Stimulated activated CD4-positive, alpha-beta T cell treated with anti-CD3 and anti-CD28 coated beads, Interleukin-15, amount 100 ng/mL, for 1 hour (primary cell): ENCODE results near the gene MAP2K4.
A peak's percentile ranks its signal among the peaks of the same experiment; 100 is the strongest.
"Not testable (repeated sequence)": the region's sequence is repeated elsewhere in the genome, so short reads cannot be mapped to it uniquely, and the experiment has no call there.

Source experiments
- DNase-seq, 2 donors: peaks; one replicate each; pipeline ENCODE4 v3.0.0-alpha.2; 2020; ENCODE audit warnings: low read depth in 1 of 2, low spot score in 1 of 2

MAP2K4 gene

DNA sequence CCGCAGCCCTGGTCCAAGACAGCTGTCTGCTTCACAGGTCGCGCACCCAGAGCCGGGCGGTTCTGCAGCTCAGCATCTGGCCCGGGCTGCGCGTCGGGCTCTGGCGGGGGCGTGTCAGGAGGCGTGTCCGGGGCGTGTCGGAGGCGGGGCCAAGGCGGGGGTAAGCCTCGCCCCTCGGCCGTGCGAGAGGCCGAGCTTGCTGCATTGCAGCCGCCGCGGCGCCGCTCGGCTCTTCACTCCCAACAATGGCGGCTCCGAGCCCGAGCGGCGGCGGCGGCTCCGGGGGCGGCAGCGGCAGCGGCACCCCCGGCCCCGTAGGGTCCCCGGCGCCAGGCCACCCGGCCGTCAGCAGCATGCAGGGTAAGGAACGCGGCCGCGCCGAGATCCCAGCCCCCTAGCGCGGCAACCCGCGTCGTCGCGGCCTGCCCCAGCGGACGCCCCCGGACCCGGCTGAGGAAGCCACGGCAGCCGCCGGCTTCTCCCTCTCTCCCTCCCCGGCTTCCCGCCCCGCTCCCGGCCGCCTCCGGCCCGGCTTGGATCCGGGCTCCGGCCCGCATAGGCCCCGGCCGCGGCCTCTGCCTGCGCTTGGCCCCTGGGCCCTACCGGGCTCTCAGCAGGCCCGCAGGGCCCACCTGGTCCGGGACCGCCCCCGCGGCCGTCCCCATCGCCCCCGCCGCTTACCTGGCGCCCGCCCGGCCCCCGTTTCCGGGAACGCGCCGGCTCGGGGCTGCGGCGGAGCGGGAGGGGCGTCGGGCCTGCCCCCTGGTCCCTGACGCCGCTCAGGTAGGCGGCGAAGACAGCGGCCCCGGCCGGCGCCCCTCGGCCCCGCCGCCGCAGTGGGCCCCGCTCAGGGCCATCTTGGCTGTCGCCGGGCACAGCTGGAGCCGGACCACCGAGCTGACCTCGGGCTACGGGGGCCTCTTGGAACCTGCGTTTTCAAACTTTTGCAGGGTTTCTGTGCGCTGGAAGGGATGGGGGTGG, at the start of gene MAP2K4:
Gene MAP2K4, plus strand, starts transcription at position 236 of the 981 bp plus-strand sequence. Its CDS starts 10 bp downstream, at position 246.
- peak; percentile 93 to 97 for DNase-seq

- not testable (repeated sequence) for DNase-seq
These were observed 47.9 kb upstream of the MAP2K4 start for GRCh38 chr17:11972741-11973140.

DNA sequence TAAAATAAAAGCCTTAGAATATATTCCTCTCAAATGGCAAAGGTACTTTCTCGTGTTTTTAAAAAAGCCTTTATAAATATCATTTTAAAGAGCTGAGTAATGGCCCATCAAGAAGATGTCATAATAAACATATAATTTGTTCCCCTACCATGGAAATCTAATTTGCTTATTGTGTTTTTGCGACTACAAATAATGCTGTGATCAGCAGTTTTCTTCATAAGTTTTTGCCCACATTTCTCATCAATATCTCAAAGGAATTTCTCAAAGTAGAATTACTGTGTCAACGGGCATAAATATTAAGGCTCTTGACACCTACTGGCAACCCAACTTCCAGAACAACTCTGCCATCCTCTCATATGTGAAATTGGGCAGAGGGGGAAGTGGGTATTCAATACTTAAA, 40.9 kb upstream of the MAP2K4 start:
- DNase-seq: no peak

DNA sequence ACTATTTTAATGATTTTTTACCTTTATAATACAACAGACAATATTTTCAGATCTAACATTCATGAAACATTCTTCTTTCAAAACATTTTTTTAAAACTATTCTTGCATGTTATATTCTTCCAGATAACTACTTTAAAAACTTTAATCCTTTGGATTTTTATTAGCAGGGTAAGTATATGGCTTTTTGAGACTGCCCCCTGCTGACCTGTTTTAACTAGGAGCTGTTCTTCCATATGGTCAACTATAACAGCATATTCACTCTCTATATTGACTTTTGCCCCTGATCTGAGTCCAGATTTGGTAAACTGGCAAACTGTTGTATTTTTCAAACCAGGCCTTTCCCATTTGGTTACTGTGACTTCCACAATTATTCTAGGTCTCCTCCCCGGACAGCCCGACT, 39.9 kb upstream of the MAP2K4 start:
- DNase-seq: no peak

GRCh38 chr17:11981862-11982261, 38.8 kb upstream of the MAP2K4 start:
- no peak for DNase-seq

DNA sequence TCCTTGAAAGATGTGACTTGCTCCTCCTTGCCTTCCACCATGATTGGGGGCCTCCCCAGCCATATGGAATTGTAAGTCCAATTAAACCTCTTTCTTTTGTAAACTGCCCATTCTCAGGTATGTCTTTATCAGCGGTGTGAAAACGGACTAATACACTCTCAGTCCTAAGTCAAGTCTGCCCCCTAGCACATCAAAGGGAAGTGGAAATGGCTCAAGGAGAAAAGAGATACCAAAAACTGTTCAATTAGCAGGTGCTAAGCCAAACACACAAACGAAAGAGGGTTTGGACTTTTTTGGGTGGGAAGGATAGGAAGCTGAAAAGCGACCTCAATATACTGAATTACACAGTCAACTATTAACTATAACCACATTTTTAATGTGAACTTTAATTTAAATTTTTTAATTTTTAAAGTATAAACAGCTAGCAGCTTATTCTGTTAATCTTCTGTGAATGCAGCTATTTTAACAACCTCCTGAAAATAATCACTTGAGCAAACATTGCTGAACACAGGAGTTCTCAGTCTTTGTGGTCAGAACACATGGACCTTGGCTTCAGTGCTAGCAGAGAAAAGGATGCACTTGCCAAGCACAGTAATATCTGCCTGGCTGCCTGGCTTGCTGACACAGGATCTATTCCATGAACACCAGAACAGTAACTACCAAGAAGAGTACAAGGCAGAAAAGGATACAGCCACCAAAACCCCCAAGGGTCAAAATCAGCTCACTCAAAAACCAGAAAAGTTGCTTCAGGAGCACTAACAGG, 34.3 kb upstream of the MAP2K4 start:
- no peak for DNase-seq

DNA sequence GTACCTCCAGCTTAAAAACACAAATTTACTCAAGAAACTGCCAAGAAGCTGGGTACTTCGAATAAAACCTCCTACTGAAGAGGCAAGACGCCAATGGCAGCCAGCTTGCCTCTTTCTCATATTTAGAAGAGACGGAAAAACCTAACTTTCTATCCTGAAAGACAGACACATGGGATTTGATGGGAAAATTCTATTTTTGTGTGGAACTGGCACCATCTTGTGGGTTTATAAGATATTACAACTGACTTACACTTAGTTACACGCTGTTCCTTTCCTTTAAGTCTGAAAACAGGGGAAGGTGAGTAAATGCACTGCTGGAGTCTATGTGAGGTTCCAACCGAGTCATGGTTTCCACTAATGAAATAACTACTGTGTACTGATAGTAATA, 33.7 kb upstream of the MAP2K4 start:
- DNase-seq: no peak

DNA sequence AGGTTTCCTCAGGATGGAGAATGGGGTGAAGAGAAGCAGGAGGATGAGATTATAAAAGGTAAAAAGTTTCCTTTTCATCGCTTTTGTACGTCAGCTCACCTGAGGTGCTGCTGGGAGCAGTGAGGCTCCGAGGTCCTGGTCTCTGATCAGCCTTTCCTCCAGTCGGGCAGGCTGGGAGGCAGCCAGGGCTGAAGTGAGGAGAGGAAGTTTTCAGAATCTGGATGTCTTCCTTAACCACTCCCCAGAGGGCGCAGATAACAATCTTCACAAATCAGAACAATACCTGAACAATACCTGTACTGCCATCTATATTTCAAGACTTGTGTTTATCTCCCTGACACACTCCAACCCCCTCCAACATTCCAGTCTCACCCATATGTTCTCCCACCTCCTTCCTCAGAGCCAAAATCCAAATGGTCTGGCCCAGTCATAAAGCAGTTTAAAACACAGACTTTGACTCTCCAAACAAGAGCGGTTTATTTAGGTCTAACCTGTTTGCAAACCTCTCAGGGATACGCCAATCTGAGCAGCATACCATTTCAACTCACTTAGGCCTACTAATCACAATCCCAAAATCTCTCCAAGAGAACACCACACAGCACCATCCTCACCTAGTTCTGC, 30.2 kb upstream of the MAP2K4 start:
- DNase-seq: no peak

GRCh38 chr17:11991461-11991860, 29.2 kb upstream of the MAP2K4 start:
- DNase-seq: no peak

DNA sequence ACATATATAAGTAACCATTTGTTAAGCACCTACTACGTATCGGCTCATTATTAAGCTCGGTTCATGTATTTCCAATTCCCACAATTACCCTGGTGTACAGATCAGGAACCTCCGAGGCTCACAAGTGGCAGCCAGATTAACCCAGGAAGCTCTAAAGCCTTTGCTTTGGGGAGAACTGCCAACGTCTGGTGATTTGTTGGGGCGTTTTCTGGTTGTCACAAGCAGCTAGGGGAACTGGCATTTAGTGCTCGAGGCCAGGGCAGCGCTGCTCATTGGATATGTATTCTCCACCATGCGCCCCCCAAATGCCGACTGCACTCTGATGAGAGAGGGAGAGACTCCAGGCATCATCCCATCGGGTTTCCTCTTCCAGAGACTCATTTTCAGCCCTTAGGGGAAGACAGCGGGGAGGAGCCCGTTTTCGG, 23.9 kb upstream of the MAP2K4 start:
- DNase-seq: no peak

DNA sequence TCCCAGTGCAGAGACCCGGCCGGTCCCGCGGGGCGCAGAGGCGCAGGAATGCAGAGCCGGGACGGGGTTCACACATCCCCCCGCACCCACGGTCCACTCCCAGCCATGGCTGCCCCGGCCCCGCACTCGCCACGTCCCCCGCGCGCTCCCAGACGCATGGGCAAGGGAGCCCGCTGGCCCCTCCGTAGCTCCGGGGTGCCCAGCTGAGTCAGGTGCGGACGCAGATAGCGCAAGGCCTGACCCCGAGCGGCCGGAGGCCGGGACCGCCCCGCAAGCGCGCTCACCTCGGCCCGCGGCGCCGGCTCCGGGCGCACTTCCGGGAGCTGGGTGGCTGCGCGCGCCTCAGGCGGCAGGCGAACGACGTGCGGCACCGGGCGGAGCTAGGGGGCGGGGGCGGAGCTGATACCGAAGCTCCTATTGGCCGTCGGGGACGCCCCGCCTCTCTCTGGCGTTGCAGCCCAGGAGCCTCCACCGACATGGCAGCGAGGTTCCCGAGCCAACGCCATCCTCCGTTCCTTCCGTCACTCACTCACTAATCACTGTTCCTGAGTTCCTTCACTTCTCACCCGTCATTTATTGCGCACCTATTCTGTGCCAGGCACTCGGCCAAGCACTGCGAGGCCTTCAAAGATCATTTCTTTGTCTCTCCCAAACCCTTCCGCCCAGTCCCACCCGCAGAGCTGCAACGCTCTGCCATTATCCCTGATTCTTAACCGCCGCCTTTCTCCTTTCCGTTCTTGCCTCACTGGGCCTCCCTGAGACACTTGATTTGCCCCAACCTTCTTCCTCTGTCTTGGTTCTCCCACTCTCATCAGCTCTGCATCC, 23.3 kb upstream of the MAP2K4 start, which contains the start of gene ZNF18:
Gene ZNF18, minus strand, starts transcription at position 329 of the 825 bp plus-strand sequence. CDS start 4,646 bp downstream, outside the sequence.
- DNase-seq: peak; percentile 89 to 95

GRCh38 chr17:11997972-11998233, 22.8 kb upstream of the MAP2K4 start:
- no peak for DNase-seq

DNA sequence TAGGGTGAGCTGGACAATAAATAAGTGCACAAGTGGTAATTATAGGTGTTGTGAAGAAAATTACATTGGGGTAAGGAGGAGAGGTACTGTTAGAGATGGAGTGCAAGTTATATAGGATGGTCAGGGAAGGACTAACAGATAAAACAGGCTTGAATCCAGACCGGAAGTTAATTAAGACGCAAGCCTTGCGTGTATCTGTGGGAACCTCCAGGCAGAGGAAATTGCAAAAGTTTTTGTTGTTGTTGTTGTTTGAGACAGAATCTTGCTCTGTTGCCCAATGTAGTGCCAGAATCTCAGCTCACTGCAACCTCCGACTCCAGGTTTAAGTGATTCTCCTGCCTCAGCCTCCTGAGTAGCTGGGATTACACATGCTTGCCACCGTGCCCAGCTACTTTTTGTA, 21.0 kb upstream of the MAP2K4 start:
- no peak for DNase-seq

GRCh38 chr17:12007466-12007865, 13.2 kb upstream of the MAP2K4 start:
- DNase-seq: no peak

DNA sequence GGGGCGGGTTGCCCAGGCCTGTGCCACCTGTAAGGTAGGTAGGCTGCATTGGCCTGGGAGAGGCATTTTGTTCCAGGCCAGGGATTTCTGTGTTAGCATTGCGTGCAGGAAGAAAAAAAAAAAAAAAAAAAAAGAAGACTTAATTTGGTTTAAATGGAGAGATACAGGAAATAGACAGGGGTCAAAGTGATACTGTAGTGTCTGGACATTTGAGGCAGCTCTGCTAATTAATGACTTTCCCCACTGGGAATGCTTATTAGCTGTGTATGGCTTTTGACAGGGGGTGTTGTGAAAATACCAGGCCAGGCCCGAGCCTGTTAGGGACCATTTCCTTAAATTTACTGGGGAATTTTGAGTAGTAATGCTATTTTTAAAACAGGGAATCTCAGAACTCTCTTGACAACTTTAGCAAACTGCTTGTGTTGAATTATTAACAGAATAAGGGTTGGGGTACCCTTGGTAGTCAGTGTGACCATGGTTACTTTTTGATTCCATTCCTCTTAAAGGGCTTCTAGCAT, 1.0 kb downstream of the MAP2K4 start:
- DNase-seq: no peak

DNA sequence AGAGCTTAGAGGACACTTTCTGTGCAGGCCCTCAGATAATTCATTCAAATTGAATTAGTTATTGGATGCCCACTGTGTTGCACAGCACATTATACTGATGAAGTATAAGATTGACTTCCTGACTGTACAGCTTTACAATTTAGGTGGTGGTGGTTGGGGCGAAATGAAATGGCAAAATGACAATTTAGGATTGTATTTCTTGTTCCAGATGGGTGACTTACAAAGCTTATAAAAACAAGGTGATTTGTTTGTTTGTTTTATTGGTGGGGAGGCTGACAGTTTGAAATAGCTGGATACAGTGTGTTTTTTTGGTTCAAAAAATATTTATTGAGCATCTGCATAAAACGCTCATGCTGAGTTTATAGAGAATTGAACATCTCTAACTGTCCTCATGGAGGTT, 1.6 kb downstream of the MAP2K4 start:
- DNase-seq: no peak

GRCh38 chr17:12024327-12024726, 3.6 kb downstream of the MAP2K4 start:
- no peak for DNase-seq

GRCh38 chr17:12027658-12028057, 7.0 kb downstream of the MAP2K4 start:
- no peak for DNase-seq

DNA sequence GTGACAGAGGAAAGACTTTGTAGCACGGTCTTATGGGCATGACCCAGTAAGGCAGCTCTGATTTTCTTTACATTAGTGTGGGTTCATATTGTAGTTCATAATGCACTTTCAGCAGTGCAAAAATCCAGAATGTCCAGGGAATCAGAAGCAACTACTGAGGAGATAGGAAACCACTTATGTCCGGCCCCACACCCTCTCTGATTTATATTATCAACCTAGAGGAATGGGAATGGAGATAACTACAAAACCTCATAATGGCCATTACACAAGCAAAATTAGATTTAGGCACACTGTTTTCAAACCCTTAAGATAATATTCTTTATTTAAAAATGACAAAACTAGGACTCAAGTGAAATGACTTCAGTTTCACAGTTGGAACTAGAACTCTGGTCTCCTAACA, 7.9 kb downstream of the MAP2K4 start:
- no peak for DNase-seq

GRCh38 chr17:12034538-12034937, 13.9 kb downstream of the MAP2K4 start:
- DNase-seq: no peak

DNA sequence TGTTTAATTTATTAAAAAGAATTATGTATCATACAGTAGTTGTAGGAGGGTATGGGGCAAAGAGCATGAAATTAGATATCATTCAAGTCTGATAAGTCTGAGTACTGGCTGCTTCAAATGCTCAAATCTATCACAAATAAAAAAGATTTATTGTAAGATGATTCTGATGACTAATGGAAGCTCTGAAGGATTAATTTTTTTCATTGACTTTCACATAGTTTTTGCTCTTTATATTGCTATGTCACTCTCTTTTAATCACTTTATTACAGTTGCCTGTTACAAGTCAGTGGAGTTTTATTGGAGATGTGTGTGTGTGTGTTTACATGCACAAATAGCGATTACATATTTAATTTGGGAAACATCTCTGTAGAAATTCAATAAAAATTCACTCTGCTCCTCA, 15.0 kb downstream of the MAP2K4 start:
- DNase-seq: no peak
